NCI-H2171 treated with DMSO at 0.1 percent for 48 hours (cell line): Measurements from ENCODE around the gene FFAR1.

ENCODE experiments used
- DNase-seq: peaks from one replicate; lab custom pipeline; 2025; lab: John Stamatoyannopoulos, UW

FFAR1 gene

GRCh38 chr19:35314858-35315470 is 32.7 kb upstream of the FFAR1 start:
- no peak for DNase-seq

GRCh38 chr19:35315883-35316282 is 31.8 kb upstream of the FFAR1 start:
- DNase-seq: no peak

- DNase-seq: no peak
Measured at GRCh38 chr19:35316560-35316959, 31.1 kb upstream of the FFAR1 start.

- DNase-seq: no peak
Measured at GRCh38 chr19:35317464-35318043, 30.1 kb upstream of the FFAR1 start.

GRCh38 chr19:35318679-35319448 is 28.8 kb upstream of the FFAR1 start:
- DNase-seq: no peak

- no peak for DNase-seq
Measured at GRCh38 chr19:35320065-35320713, 27.5 kb upstream of the FFAR1 start.

- no peak for DNase-seq
Measured at GRCh38 chr19:35321291-35321690, 26.4 kb upstream of the FFAR1 start.

- no peak for DNase-seq
Measured at GRCh38 chr19:35322014-35322413, 25.7 kb upstream of the FFAR1 start.

- no peak for DNase-seq
Measured at GRCh38 chr19:35327642-35328041, 20.1 kb upstream of the FFAR1 start.

- no peak for DNase-seq
Measured at GRCh38 chr19:35328851-35329285, 18.8 kb upstream of the FFAR1 start, which contains the start of gene CD22. CD22 (plus strand) TSS chr19:35329187; CDS start chr19:35332041, 2,854 bp downstream.

- no peak for DNase-seq
Measured at GRCh38 chr19:35329323-35329722, 18.4 kb upstream of the FFAR1 start.

- peak; percentile 40 for DNase-seq
Measured at GRCh38 chr19:35330475-35330874, 17.2 kb upstream of the FFAR1 start.

- DNase-seq: no peak
Measured at GRCh38 chr19:35331551-35332214, 16.0 kb upstream of the FFAR1 start.

GRCh38 chr19:35332817-35333216 is 14.9 kb upstream of the FFAR1 start:
- DNase-seq: no peak

GRCh38 chr19:35334144-35334753 is 13.5 kb upstream of the FFAR1 start:
- no peak for DNase-seq

GRCh38 chr19:35336166-35336955 is 11.3 kb upstream of the FFAR1 start:
- DNase-seq: no peak

- DNase-seq: no peak
Measured at GRCh38 chr19:35337097-35337983, 10.4 kb upstream of the FFAR1 start.

- DNase-seq: no peak
Measured at GRCh38 chr19:35337984-35338296, 9.8 kb upstream of the FFAR1 start.

GRCh38 chr19:35340431-35340830 is 7.3 kb upstream of the FFAR1 start:
- no peak for DNase-seq

GRCh38 chr19:35341006-35341405 is 6.7 kb upstream of the FFAR1 start:
- no peak for DNase-seq
